ENCODE results near the gene ANTXR1. TPM values are rescaled to one million over a fixed set of nuclear protein-coding genes. Genes with fewer than 3 reads are reported as not detected.

ANTXR1 gene
- polyA plus RNA-seq, 1 experiment = 87.1 TPM

GRCh38 chr2:69017835-69018234 is 4.9 kb downstream of the ANTXR1 start:
- CTCF ChIA-PET = interaction anchor here (0.6 to 1.3 kb wide), 4 partner anchors 8 to 272 kb away, joined by 3 read pairs; no protein-coding TSS in a partner anchor
- Histone ChIP-seq H3K27me3 (ENCODE audit: control insufficient read depth, insufficient read depth, low read length) (no peaks in the 10 kb centered on the region), H3K4me3 (ENCODE audit: low read depth, low read length) (no peak overlapping the region), H3K36me3 (ENCODE audit: control insufficient read depth, insufficient read depth, low read length) (no peaks in the 10 kb centered on the region)
- TF ChIP-seq, protein P1, sequence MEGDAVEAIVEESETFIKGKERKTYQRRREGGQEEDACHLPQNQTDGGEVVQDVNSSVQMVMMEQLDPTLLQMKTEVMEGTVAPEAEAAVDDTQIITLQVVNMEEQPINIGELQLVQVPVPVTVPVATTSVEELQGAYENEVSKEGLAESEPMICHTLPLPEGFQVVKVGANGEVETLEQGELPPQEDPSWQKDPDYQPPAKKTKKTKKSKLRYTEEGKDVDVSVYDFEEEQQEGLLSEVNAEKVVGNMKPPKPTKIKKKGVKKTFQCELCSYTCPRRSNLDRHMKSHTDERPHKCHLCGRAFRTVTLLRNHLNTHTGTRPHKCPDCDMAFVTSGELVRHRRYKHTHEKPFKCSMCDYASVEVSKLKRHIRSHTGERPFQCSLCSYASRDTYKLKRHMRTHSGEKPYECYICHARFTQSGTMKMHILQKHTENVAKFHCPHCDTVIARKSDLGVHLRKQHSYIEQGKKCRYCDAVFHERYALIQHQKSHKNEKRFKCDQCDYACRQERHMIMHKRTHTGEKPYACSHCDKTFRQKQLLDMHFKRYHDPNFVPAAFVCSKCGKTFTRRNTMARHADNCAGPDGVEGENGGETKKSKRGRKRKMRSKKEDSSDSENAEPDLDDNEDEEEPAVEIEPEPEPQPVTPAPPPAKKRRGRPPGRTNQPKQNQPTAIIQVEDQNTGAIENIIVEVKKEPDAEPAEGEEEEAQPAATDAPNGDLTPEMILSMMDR (IDR thresholded peaks at IDR 0.05; ENCODE audit: insufficient read depth, low read depth, low read length) = no peak
- POLR2A ChIA-PET = no interaction called here
- no peak for DNase-seq (ENCODE audit: low read depth)

DNA sequence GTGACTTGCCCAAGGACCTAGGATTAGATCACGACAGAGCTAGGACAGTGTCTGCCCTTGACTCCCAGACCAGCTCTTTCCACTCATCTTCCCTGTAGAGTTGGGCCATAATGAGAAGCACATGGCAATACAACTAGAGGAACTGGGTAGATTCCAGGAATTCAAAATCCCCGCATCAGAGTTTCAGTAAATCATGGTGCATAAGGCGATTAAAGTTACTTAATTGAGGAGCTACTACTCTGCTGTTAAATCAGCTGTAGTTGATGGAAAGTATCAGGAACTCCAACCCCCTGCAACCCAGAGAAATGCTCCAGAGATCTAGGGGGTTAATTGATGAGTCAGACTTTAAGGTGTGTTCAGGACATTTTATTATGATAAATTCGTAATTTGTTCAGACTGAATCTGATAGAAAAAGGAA is 5.7 kb downstream of the ANTXR1 start:
- CTCF ChIA-PET = interaction anchor here (0.8 kb wide), 1 partner anchor 287 kb away, joined by 4 read pairs; no protein-coding TSS in a partner anchor

DNA sequence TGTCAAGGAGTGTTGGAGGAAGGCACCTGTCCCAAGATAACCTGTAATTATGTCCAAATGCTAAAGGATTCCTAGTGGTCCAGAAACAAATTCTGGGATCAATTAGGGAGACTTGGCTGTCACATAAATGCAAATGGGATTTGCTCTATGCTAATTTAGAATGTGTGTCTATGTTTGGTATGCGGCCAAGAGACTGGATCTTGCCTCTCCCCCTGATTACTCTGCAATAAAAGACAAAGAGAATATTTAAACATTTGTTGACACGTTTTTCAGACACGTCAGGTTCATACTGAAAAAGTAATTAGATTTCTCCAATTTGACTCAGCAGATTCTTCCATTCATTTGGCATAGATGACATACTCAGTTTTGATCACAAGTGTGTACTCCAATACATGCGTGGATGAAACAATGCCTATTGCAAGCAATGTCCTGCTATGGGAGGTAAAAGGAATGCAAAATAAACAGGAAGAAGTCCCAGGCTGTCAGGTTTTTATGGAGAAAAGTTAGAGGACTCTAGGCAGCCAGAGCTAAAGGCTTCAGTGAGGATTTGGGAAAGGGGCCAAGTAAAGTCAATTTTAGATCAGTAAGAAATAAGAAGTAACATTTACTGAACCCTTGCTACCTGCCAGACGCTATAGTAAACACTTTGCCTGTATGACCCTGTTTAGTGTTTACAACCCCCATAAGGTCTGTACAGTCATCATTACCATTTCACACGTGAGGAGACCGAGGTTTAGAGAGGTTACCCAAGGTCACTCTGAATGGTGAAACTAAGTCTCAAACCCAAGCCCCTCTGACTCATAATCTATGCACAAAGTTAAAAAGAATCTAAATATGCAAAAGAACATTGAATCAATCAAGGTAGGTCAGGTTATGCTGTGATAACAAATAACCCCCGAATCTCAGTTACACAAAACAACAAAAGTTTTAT is 7.8 kb downstream of the ANTXR1 start:
- POLR2A ChIA-PET = no interaction called here
- CTCF ChIA-PET = no interaction called here
- no peaks in the 10 kb centered on the region for H3K36me3 ChIP-seq (ENCODE audit: control insufficient read depth, insufficient read depth, low read length)
- H3K4me3 ChIP-seq (ENCODE audit: low read depth, low read length) = no peak overlapping the region
- TF ChIP-seq, protein P1 (IDR thresholded peaks at IDR 0.05; ENCODE audit: insufficient read depth, low read depth, low read length) = no peak
- no peaks in the 10 kb centered on the region for H3K27me3 ChIP-seq (ENCODE audit: control insufficient read depth, insufficient read depth, low read length)
- DNase-seq (ENCODE audit: low read depth) = no peak

More for the DNA sequence above, 5.7 kb downstream of the ANTXR1 start:
- TF ChIP-seq, protein P1 (IDR thresholded peaks at IDR 0.05; ENCODE audit: insufficient read depth, low read depth, low read length) = no peak
- DNase-seq (ENCODE audit: low read depth) = no peak
- no peaks in the 10 kb centered on the region for H3K27me3 ChIP-seq (ENCODE audit: control insufficient read depth, insufficient read depth, low read length)
- H3K4me3 ChIP-seq (ENCODE audit: low read depth, low read length) = no peak overlapping the region
- H3K36me3 ChIP-seq (ENCODE audit: control insufficient read depth, insufficient read depth, low read length) = no peaks in the 10 kb centered on the region
- POLR2A ChIA-PET = no interaction called here

DNA sequence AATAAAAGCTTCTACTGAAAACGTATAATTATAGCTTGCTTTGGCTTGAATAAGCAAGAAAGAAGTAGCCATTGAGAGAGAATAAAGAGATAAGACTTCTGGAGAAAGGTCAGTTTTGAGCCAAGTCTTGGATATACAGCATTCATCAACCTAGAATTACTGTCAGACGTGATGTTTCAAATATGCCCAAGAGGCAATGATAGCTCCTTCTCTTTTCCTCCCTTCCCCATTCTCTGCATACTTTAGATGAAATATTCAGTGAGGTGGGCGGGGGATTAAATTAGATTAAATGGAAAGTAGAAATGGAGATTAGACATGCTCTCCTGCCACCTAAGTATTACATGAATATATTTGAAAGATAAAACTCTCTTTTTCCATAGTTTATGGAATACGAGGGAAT is 8.7 kb downstream of the ANTXR1 start:
- POLR2A ChIA-PET = no interaction called here
- H3K4me3 ChIP-seq (ENCODE audit: low read depth, low read length) = no peak overlapping the region
- TF ChIP-seq, protein P1 (IDR thresholded peaks at IDR 0.05; ENCODE audit: insufficient read depth, low read depth, low read length) = no peak
- DNase-seq (ENCODE audit: low read depth) = no peak
- H3K27me3 ChIP-seq (ENCODE audit: control insufficient read depth, insufficient read depth, low read length) = no peaks in the 10 kb centered on the region
- CTCF ChIA-PET = no interaction called here
- H3K36me3 ChIP-seq (ENCODE audit: control insufficient read depth, insufficient read depth, low read length) = no peaks in the 10 kb centered on the region

- TF ChIP-seq, protein P1 (IDR thresholded peaks at IDR 0.05; ENCODE audit: insufficient read depth, low read depth, low read length) = no peak
- CTCF ChIA-PET = interaction anchor here (1.3 kb wide), 1 partner anchor 281 kb away, joined by 3 read pairs; no protein-coding TSS in a partner anchor
- POLR2A ChIA-PET = no interaction called here
These were observed 9.6 kb downstream of the ANTXR1 start for GRCh38 chr2:69022548-69022947.

More at GRCh38 chr2:69022548-69022947, 9.6 kb downstream of the ANTXR1 start:
- Histone ChIP-seq H3K27me3 (ENCODE audit: control insufficient read depth, insufficient read depth, low read length) (no peaks in the 10 kb centered on the region), H3K4me3 (ENCODE audit: low read depth, low read length) (no peak overlapping the region), H3K36me3 (ENCODE audit: control insufficient read depth, insufficient read depth, low read length) (no peaks in the 10 kb centered on the region)
- DNase-seq (ENCODE audit: low read depth) = no peak

Data from BJ (cell line).